ENCODE data around the gene MMP26.

GRCh38 chr11:4671741-4672140, 32.8 kb upstream of the MMP26 start:
- TF ChIP-seq CTCF (conservative IDR thresholded peaks at IDR 0.05 in 1 of 2, IDR thresholded peaks at IDR 0.05 in 1 of 2; ENCODE audit: low read depth in 1 of 2, low read length in 2 of 2) = no peak
- TF ChIP-seq EZH2 (IDR thresholded peaks at IDR 0.05; ENCODE audit: low read length, missing control alignments) = no peak

Data from fibroblast of lung (primary cell).